Testis (tissue), 2 donors: ENCODE data around the gene CCNYL1.

ENCODE experiments used
- POLR2A ChIP-seq: fragments of 450-650 bp; IDR thresholded peaks from one replicate; pipeline ENCODE4 v1.6.1; 2017; ENCODE audit warnings: antibody characterized with exemption, mild to moderate bottlenecking, moderate library complexity
- TF ChIP-seq, protein P1 (sequence below), 3 experiments: fragments of 450-650 bp in 2 of 3; fragments of 200-600 bp in 1 of 3; sonication (generic) in 1 of 3; IDR thresholded peaks; one replicate each; pipeline ENCODE4 v1.5.1; 2016 to 2019; ENCODE audit warnings: antibody characterized with exemption in 3 of 3, mild to moderate bottlenecking in 2 of 3, moderate library complexity in 1 of 3

DNA sequence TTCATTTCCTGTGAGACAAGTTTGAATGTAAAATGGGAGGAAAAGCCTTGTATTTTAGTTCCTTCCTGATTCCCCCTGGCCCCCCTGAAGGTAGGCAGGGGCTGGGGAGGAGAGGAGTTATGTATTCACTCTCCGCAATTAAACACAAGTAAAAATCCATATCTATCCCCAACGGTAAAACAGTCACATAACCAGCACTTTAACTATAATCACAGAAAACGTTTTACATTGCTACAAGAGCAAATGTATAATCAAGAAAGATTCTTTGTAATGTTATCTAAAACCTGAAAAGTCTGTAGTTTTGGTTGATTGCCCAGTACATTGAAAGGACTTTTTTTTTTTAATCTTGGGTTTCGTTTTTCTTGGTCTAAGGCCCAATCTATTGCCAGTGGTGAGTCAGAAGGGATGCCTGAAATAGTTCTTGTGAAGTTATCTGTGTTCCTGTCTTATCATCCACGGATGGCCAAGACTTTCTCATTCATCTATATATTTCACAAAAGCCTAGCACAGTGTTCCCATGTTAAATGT lies 34.5 kb upstream of the CCNYL1 start:
- TF ChIP-seq, protein P1, sequence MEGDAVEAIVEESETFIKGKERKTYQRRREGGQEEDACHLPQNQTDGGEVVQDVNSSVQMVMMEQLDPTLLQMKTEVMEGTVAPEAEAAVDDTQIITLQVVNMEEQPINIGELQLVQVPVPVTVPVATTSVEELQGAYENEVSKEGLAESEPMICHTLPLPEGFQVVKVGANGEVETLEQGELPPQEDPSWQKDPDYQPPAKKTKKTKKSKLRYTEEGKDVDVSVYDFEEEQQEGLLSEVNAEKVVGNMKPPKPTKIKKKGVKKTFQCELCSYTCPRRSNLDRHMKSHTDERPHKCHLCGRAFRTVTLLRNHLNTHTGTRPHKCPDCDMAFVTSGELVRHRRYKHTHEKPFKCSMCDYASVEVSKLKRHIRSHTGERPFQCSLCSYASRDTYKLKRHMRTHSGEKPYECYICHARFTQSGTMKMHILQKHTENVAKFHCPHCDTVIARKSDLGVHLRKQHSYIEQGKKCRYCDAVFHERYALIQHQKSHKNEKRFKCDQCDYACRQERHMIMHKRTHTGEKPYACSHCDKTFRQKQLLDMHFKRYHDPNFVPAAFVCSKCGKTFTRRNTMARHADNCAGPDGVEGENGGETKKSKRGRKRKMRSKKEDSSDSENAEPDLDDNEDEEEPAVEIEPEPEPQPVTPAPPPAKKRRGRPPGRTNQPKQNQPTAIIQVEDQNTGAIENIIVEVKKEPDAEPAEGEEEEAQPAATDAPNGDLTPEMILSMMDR (IDR thresholded peaks at IDR 0.05): no peak
- TF ChIP-seq POLR2A: no peak
